HG02678 (cell line): ENCODE results near the gene KCNE5.
"Not testable (repeated sequence)": the region's sequence is repeated elsewhere in the genome, so short reads cannot be mapped to it uniquely, and the experiment has no call there.

Experiments
- ATAC-seq: cut with Tn5 transposase; IDR thresholded peaks from one replicate; pipeline ENCODE4 v1.9.1; 2021; ENCODE audit warnings: mild to moderate bottlenecking, moderate library complexity; ENCODE audit not compliant: unreplicated experiment

KCNE5 gene

GRCh38 chrX:109614951-109615350 is 10.0 kb downstream of the KCNE5 start:
- ATAC-seq, result no peak

DNA sequence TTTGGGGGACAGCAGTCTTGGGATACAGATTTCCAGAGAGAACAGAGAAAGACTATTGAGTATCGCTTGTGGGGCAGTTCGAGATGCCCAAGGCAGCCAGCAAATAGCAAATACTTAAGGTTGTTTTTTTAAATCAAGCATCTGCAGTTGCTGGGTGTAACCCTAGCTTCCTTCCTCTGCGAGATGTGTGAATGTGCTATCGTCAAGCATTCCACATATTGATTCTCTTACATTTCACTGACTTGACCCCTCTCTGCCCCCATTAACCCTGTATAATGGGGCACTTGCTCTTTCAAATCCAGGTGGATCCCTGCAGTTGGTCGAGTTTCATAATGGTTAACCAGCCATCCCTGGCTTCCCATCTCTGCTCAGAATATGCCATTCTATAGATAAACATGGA is 23.5 kb downstream of the KCNE5 start:
- ATAC-seq, result no peak

GRCh38 chrX:109600237-109600651 is 24.7 kb downstream of the KCNE5 start:
- ATAC-seq, result no peak

DNA sequence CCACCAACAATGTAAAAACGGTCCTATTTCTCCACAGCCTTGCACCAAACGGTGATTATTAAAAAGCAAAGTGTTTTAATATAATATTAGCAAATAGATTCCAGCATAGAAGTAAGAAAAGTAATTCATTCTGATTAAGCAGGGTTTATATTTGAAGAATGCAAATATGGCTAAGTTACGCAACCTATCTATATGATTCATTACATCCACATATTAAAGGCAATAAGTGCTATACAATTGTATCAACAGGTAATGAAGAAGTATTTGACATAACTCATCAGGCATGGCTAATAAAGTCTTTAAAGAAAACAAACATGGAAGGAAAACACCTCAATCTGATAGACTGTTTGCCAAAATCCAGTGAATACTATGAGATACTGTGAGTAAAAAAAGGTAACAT is 29.0 kb downstream of the KCNE5 start:
- ATAC-seq, result no peak

DNA sequence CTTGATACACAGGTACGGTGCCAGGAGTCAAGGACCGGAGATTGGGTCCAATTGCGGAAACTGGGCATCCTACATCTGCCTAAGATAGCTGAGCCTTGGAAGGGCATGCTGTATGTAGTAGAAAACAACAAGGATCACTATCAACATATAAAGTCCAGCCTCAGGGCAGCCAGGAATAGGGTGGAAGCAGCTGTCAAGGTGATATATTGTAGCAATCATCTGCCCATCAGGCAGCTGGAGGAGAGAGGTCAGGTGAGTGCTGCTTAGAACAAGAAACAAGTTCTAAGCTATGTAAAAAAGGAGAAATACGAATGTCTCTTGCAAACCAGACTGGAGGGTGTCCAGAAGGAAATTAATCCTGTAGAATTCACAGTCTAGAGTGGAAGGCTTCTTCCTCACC is 34.8 kb downstream of the KCNE5 start:
- ATAC-seq, result no peak

DNA sequence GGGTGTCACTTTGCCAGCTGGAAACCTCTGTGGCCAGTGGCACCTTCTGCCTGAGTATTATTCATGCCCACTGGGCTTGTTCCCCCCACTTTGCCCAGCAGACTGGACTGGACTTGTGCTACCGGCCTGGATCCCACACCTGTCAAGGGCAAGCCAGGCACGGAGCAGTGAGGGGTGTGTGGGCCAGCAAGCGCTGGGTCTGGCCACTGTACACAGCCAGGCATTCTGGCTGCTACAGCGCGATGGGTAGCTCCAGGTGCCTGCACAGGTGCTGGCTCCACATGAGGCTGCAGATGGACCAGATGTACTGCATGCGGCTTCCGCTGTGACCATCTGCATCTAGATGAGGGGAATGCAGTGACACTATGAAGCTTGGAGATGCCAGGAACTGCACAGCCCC is 39.5 kb downstream of the KCNE5 start:
- no peak for ATAC-seq

GRCh38 chrX:109578916-109579315 is 46.1 kb downstream of the KCNE5 start:
- no peak for ATAC-seq

- ATAC-seq, result no peak
These were observed 47.9 kb downstream of the KCNE5 start for GRCh38 chrX:109577055-109577454.

DNA sequence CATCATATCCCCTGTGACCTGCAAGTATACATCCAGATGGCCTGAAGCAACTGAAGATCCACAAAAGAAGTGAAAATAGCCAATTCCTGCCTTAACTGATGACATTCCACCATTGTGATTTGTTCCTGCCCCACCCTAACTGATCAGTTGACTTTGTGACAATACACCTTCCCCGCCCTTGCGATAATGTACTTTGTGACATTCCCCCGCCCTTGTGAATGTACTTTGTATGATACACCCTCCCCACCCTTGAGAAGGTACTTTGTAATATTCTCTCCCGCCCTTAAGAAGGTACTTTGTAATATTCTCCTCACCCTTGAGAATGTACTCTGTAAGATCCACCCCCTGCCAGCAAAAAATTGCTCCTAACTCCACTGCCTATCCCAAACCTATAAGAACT is 48.9 kb downstream of the KCNE5 start:
- ATAC-seq, result not testable (repeated sequence)
